Activated CD8-positive, alpha-beta memory T cell treated with anti-CD3 and anti-CD28 coated beads, Interleukin-2, amount 50 U/mL, for 1 hour (primary cell): Measurements from ENCODE around the gene HES4.
"Not testable (repeated sequence)": the region's sequence is repeated elsewhere in the genome, so short reads cannot be mapped to it uniquely, and the experiment has no call there.

Source experiments
- DNase-seq: peaks from one replicate; pipeline ENCODE4 v3.0.0-alpha.2; 2020; ENCODE audit errors: extremely low read depth

Gene HES4

DNA sequence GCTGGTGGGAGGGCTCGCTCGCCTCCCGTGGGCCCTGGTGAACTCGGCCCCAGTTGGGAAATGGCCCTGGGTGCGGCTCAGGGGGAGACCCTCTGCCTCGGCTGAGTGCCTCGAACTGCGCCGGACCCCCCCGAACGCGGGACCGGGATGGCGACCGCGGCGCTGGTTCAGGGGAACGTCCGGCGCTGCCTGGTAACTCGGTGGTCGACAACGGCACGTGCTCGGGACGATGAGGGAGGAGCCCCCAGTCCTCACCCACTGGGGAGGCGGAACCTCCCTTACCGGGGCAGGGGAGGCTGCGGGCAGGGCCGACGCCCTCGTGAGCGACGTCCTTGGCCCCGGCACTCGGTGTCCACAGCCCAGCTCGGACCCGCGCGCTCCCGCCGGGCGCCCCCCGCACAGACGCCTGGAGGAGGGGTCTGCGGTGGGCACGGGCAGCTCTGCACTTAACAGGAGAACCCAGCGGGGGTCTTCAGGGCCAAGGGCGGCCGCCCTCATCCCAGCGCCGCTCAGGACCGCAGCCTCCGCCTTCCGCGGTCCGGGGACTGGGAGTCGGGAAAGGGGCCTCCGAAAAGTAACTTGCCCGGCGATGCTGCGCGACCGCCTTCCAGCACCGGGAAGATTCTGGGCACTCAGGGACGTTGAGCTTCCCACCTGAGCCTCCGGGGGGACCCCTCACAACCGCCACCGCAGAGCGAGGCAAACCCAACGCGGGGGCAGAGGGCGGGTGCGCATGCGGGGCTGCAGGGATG lies 1.7 kb downstream of the HES4 start:
- DNase-seq: no peak

DNA sequence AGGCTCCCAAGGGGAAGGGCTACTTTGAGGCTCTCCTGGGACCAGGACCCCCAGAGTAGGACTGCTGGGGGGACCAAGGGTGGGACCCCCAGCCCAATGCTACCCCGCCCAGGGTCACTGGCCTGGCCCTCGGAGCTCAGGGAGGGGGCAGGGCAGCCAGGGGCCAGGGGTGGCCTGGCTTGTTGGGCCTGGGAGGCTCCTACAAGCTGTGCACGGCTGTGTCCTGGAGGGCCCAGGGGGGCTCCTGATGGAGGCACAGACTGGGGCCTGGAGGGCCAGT lies 2.2 kb downstream of the HES4 start:
- no peak for DNase-seq

DNA sequence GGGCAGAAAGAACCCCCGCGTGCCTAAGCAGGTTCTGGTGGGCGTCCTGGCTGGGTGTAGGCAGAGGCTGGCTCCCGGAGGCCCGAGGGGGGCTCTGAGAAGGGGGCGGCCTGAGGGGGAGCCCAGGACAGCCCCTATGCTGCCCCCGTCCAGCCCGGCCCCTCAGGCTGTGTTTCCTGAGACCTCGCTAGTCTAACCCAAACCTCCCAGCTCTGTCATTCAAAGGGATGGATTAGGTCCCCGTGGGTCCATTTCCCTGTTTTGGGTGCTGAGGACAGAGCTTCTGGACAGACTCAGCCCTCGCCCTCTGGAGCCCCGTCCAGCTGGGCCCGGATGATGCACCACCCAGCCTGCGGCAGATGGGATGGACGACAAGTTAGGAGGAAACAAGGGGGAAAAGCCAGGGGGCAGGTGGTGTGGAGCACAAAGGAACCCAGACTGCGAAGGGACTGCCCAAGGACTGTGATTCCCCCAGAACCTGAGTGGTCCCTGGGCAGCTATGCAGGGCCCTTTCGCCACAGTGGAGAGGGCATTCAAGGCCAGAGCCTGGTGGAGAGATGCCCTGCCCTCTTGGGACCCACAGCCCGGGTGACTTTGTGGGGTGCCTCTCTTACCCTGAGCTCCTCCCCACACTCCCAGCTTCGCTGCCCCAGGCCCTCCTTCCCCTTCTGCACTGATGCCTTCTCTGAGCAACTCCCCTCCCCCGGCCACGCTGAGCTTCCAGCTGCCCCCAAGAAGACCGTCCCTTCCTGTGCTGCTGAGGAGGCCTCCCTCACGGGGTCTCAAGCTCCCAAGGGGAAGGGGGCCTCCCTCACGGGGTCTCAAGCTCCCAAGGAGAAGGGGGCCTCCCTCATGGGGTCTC lies 2.8 kb downstream of the HES4 start:
- no peak for DNase-seq

DNA sequence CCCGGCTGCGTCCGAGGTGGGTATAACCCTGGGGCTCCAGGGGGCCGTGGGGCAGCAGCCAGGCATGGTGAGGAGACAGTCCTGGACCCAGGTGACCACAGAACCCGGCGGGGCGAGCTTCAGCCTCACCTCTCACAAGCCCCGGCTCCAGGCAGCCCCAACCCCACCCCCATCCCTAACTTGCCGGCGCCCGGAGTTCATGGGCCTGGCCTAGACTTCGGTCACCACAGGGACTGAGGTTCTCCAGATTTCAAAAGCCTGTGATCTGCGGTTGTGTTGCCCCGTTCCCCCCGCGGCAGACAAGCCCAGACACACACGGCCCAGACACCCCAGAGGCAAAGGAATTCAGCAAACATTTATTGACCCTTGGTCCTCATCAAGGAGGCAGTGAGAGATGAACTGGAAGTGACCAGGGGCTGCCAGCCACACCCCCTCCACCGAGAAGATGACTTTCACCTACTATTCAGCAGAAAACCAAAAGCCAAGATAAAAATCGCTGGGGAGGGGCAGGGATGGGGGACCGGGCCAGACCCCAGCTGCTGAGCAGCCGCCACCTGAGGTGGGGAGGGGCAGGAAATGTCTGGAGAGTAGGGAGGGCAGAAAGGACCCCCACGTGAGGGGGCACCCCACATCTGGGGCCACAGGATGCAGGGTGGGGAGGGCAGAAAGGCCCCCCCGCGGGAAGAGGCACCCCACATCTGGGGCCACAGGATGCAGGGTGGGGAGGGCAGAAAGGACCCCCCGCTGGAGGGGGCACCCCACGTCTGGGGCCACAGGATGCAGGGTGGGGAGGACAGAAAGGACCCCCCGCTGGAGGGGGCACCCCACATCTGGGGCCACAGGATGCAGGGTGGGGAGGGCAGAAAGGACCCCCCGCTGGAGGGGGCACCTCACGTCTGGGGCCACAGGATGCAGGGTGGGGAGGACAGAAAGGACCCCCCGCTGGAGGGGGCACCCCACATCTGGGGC lies 3.9 kb downstream of the HES4 start:
- DNase-seq: no peak

DNA sequence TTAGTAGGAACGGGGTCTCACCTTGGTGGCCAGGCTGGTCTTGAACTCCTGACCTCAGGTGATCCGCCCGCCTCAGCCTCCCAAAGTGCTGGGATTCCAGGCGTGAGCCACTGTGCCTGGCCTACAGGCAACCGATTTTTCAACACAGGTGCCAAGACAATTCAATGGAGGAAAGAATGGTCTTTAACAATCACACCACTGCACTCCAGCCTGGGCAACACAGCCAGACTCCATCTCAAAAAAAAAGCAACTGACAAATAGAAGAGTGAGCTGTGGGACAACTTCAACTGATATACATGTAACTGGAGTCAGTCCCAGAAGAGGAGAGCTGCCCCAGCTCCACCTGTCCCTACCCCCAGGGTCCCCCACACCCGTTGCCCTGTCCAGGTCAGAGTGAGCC lies 5.4 kb downstream of the HES4 start:
- DNase-seq: not testable (repeated sequence)

DNA sequence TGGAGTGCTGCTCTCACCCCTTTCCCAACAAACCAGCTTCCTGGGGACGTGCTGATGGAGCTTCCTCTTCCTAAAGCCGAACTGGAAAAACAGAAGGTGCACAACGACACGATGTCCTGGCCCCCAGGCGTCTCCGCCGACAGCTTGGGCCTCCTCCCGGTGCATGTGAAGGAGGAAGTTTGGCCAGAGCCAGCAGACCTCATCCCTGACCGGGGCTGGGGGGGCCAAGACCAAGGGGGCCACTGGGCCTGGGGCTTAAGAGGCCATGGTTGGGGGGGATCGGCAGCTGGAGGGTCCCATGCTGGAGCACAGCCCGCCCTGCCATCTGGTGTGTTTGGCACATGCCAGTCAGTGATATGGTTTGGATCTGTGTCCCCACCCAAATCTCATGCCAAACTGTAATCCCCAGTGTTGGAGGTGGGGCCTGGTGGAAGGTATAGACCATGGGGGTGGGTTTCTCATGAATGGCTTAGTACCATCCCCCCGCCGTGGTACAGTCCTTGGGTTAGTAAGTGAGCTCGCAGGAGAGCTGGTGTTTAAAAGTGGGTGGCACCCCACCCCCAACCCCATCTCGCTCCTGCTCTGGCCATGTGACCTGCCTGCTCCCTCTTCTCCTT lies 6.4 kb downstream of the HES4 start:
- no peak for DNase-seq

DNA sequence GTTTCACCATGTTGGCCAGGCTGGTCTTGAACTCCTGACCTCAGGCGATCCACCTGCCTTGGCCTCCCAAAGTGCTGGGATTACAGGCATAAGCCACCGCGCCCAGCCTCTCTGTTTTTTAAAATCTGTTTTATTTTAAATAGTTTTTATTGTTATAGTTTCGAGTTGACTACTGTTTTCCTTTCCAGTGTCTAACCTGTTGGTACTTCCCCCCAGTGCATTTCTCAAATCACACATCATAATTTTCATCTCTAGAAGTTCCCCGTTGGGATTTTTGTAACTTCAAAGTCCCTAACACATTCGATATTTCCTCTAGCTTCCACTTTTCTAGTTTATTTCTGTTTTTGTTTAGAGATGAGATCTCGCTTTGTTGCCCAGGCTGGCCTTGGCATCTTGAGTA lies 7.5 kb downstream of the HES4 start:
- no peak for DNase-seq

DNA sequence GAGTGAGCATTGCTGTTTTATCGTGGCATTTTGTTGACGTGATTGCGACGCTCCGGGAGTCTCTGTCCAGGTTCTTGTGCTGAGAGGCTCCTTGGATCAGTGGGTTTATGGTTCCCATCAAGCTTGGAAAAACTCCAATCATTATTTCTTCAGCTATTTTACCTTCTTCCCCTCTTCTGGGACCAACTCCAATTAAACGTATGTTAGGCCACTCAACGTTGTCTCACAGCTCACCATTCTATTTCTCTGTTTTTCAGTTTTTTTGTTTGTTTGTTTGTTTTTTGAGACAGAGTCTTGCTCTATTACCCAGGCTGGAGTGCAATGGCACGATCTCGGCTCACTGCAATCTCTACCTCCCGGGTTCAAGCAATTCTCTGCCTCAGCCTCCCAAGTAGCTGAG lies 8.0 kb downstream of the HES4 start:
- DNase-seq: no peak

DNA sequence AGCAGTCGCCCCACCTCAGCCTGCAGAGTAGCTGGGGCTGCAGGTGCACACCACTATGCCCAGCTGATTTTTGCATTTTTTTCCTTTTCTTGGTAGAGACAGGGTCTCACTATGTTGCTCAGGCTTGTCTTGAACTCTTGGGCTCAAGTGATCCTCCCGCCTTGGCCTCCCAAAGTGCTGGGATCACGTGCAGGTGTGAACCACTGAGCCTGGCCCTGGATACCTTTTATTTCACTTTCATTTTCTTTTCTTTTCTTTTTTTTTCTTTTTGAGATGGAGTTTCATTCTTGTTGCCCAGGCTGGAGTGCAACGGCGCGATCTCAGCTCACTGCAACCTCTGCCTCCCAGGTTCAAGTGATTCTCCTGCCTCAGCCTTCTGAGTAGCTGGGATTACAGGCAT lies 8.6 kb downstream of the HES4 start:
- not testable (repeated sequence) for DNase-seq

DNA sequence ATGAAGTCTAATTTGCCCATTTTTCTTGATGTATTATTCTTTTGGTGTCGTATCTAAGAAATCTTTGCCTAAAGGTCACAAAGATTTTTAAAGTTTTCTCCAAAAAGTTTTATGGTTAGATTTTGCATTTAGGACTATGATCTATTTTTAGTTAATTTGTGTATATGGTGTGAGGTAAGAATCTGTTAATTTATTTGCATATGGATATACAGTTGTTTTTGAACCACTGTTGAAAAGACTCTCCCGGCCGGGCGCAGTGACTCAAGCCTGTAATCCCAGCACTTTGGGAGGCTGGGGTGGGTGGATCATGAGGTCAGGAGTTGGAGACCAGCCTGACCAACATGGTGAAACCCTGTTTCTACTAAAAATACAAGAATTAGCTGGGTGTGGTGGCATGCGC lies 11.8 kb downstream of the HES4 start:
- DNase-seq: not testable (repeated sequence)

DNA sequence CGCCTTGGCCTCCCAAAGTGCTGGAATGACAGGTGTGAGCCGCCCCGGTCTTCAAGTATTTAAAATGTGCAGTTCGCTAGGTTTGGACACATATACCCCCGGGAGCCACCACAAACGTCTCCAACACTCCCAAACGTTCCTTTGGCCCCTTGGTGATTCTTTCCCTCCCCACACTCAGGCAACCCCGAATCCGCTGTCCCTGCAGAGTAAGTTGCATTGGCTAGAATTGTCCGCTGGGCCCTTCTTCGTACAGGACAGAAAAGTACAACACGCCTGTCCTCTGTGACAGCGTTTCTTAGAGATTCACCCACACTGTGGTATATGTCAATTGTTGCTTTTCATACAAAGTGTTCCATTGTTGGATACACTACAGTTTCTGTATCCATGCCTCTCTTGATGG lies 14.8 kb downstream of the HES4 start:
- no peak for DNase-seq

DNA sequence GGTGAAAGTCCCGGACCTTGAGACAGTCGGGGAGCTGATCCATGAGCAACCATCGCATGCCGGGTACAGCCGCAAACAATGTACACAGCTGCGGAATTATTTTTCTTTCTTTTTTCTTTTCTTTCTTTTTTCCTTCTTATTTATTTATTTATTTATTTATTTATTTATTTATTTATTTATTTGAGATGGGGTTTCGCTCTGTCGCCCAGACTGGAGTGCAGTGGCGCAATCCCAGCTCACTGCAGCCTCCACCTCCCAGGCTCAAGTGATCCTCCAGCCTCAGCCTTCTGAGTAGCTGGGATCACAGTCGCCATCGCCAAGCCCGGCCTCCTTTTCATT lies 15.5 kb downstream of the HES4 start:
- no peak for DNase-seq

DNA sequence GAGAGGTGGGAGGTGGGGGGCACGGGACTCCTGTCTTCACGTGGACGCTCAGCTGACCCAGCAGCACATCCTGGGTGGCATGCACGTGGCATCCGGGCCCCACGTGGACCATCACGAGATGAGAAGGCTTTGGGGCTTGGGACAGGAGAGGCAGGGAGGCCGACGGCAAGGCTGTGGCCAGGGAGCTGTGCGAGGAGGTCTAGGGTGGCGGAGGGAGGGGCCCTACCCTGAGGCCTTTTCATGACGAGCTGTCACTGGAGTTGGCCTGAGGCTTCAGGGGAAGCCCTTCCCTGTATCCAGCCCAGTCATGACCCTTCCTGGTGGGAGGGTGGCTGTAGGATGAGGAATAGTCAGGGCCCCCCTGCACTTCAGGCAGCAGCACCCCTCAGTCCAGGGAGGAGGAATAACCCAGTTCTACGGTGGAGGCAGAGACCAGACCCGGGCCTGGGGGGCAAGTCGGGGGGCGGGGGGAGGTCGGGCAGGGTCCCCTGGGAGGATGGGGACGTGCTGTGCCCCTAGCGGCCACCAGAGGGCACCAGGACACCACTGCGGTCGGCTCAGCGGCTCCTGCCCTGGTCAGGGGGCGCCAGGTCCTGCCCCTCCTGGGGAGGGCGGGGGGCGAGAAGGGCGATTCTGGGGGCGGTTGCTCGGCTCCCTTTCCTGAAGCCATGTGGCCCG lies 16.0 kb downstream of the HES4 start:
- no peak for DNase-seq

DNA sequence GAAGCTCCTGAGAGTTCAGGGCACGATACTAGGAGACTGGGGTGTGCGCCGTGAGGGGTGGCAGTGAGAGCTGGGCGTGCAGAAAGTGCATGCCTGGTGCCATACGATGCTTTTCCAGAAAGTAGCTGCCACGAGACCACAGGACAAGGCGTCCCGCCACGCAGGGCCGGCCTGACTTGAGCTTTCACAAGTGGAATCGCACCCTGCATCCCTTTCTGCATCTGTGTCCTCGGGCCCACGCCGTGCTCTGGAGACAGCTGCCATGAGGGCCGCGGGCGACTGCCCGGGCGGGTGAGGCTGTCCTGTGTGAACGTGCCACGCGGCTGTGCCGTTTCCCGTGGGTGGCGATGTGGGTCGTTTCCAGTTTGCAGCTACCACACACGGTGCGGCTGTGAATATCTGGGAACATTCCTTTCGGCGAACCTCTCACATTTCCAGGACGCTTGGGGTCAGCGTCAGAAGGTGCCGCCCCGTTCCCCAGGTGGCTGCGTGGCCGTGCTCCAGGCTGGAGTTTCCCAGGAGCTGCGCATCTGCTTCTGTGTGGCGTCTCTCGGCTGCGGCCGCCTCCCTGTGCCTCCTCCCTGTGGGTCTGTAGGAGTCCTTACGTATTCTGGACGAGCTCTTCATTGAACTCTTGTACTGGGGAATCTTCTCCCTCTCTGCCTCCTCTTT lies 17.0 kb downstream of the HES4 start:
- DNase-seq: no peak

DNA sequence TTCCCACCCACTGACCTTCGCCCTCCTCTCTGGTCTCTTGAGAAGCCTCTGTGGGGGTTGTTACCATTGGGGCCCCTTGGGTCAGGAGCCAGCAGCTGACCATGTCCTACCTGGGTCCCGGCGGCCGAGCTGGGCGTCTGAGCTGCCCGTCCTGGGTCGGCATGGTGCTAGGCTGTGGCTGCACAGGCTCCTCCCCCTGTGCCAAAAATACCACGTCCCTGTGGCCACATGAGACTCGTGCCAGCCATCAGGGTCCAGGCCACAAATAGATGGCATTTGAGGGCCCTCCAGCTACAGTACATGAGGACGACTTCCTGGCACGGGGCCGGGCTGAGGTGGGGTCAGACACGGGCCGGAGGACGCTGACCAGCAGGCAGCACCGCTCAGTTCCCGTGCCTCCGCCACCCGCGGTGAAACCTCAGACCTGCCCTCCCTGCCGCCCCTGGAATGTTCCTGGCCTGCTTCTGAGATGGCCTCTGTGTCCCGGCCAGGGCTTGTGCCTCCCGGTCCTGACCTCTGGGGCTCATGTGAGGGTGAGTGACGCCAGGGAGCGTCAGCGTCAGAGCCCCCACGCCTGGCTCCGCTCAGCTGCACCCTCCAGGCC lies 17.8 kb downstream of the HES4 start, which contains the start of gene PERM1:
PERM1 (minus strand) TSS at position 139 of the 604 bp plus-strand sequence. CDS start 1,064 bp downstream, outside the sequence.
- DNase-seq: no peak

DNA sequence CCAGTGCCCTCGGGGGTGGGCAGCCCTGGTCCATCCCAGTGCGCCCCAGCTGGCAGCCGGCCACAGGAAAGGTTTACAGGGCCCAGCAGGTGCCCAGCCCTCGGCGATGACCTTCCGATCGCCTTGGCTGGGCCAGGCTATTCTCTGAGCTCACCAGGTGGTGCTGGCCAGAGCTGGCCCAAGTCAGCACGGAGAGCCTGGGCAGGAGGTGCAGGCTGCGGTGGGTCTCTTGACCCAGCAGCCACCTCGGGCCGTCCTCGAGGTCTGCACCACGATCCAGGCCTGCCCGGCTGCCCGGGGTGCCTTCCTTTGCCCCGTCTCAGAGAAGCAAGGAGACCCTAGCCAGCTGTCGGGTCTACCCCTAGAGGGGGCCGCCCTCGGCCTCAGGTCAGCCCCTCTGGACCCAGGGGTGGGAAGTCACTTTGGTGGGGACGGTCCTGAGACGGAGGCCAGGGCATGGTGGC lies 18.4 kb downstream of the HES4 start:
- DNase-seq: no peak

DNA sequence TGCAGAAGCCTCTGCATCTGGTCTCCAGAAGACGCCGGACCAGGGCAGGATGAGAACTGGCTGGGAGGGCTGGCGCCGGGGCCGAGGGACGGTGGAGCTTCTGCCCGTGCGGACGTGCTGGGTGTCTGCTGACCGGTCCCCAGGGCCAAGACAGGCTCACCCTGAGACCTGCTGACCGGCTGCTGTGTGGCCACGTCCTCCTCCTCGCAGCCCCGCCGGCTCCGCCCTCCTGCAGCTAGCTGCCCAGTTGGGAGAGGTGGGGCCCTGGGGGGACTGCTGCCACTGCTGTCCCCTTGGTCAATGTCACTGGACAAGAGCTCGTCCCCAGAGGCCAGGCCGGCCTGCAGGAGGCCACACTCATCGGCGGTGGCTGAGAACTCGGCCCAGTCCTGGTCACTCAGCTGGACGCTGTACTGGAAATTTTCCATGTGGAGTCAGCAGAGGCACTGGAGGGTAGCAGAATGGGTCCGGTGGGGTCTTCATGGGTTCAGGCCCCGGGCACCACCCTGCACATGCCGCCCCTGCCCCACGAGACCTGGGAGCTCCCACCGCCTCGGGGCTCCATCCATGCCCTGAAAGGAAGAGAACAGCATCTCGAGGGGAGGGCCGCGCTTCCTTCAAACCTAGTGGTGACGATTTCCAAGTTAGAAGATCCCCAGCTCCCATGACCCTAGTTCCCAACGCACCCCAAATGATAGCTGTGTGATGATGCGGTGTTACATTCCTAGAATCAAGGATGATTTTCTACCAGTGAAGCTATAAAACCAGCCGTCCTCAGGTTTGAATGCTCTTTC lies 19.1 kb downstream of the HES4 start:
- DNase-seq: no peak

DNA sequence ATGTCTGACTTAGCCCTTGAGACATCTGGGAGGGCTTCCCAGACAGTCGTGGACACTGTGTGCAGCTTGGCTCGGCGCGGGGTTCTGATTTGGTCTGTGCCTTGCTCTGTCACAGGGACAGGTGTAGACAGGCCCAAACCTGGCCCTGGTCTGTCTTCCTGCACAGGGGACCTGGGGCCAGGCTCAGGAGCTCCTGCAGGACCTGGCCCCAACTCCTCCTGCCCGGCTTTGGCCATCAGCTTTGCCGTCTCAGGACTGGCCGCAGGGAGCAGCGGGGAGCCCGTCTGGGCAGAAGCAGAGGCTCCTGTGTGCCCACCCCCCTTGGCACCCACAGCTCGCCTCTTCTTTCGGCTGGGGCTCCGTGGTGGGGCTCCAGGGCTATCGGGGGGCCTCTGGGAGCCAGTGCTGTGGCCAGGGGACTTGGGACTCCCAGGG lies 19.7 kb downstream of the HES4 start:
- DNase-seq: no peak

DNA sequence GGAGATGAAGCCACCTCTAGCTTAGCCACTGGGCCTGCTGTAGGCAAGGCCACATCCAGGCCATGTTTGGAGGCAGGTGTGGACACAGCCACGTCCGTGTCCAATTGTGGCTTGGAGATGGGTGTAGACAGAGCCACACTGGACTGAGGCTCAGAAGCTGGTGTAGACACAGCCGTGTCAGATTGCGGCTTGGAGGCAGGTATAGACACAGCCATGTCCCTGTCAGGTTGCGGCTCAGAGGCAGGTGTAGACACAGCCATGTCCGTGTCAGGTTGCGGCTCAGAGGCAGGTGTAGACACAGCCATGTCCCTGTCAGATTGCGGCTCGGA lies 20.2 kb downstream of the HES4 start:
- no peak for DNase-seq
